Tibial artery (tissue), 4 donors: ENCODE data around the gene KDM6B.

Experiments
- DNase-seq, 2 donors: peaks; one replicate each; pipeline ENCODE4 v3.0.0-alpha.2; 2019
- H3K27ac ChIP-seq, 2 donors: fragments of 200-600 bp; sonication (generic) in 1 of 2; 1 replicate in 1 of 2; 2 replicates in 1 of 2; pipeline ENCODE4 v1.5.1; 2018 to 2019; ENCODE audit warnings: mild to moderate bottlenecking in 1 of 2
- H3K27me3 ChIP-seq, 2 donors: fragments of 200-600 bp; sonication (generic) in 1 of 2; one replicate each; pipeline versions ENCODE4 v1.5.1 to v1.6.0; 2016 to 2019
- H3K36me3 ChIP-seq, 3 donors: fragments of 200-600 bp; sonication (generic) in 2 of 3; one replicate each; pipeline ENCODE4 v1.5.1; 2016 to 2019; ENCODE audit warnings: mild to moderate bottlenecking in 2 of 3
- H3K4me1 ChIP-seq, 4 donors: fragments of 200-600 bp; sonication (generic) in 2 of 4; 1 replicate in 3 of 4; 2 replicates in 1 of 4; pipeline ENCODE4 v1.5.1; 2016 to 2019
- H3K4me3 ChIP-seq, 2 donors: fragments of 200-600 bp; sonication (generic) in 1 of 2; 1 replicate in 1 of 2; 2 replicates in 1 of 2; pipeline ENCODE4 v1.5.1; 2018 to 2019; ENCODE audit warnings: mild to moderate bottlenecking in 2 of 2
- H3K9me3 ChIP-seq, 3 donors: fragments of 200-600 bp; sonication (generic) in 1 of 3; one replicate each; pipeline ENCODE4 v1.5.1; 2016 to 2019
- intact Hi-C: fragments of 100-400 bp; cut with DNase I; formaldehyde crosslinking; loops from one replicate; pipeline ENCODE4 v1.15.0; 2023; ENCODE audit warnings: low total_unique reads
- TF ChIP-seq, protein P1 (sequence below), 2 experiments: fragments of 200-600 bp in 1 of 2; fragments of 450-650 bp in 1 of 2; IDR thresholded peaks; one replicate each; pipeline ENCODE4 v1.5.1; 2017 to 2019; ENCODE audit warnings: antibody characterized with exemption in 2 of 2, mild to moderate bottlenecking in 1 of 2, moderate library complexity in 1 of 2

KDM6B gene

DNA sequence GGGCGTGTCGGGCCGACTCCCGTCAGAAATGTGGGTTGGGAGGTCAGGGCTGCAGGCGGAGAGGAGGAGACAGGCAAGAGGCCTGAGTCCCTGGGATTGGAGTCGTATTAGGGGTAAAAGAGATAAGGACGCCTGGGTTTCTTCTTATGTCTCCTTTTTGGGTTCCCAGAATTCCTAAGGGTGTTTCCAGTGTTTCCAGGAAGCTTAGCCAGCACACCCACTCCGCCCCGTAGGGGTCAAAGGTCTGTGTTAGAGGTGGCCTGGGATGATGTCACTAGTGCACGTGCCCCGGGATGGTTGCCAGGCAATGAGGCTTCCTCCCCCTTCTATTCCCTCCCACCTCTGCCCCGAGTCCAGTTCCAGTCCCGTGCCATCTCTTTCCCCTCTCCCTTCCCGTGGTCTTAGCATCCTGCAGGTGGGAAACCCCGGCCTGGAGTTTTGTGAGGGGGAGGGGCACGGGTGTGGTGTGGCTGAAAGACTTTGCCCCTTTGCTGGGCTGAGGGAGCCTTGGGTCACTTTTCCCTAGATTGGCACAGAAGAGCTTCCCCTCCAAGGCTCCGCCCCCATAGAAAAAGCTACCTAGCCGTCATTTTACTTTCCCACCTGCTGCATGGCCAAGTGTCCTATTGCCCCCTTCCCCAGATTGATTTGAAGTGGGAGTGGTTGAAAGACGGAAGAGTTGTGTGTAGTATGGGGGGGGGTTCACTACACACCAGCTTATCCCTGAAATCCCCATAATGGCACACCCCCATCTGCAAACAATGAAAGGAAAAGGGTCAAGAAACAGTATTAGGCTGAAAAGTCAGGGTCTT, 2.8 kb downstream of the KDM6B start:
- intact Hi-C loops = no loop called here

DNA sequence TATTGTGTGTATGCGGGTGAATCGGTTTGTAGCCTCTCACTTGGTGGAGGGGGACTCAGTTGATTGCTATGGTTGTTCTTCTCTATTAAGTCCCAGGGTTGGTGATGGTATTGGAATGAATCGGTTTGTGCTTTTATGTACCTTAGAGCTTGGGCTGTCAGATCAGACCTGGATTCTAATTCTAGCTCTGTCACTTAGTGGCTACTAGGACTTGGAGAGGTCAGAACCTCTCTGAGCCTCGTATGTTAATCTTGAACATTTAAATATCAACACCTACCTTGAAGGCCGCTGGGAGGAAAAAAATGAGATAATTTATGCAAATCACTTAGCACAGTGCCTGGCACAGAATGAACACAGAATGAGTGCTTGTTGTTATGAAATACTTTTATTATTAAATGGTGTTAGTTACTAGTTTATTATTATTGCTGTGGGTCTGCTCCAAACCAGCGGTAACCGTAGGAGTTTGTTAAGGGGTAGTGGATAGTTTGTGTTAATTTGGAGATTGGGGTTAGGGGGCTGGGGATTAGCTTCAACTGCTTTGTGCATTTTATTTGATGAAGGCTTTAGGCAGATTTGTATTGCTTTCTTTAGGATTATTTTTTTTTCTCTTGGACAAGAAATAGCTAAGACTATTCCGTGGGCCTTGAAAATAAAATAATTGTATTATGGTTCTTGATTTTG, 3.5 kb downstream of the KDM6B start:
- no peak for DNase-seq
- Histone ChIP-seq H3K36me3 (no peaks in the 10 kb centered on the region), H3K4me1 (peaks cover 4 to 53% (median 40%) of the 10 kb centered on the region in 4 donors), H3K27me3 (no peaks in the 10 kb centered on the region), H3K4me3 (peak overlapping the region; percentile 9 to 82), H3K9me3 (no peaks in the 10 kb centered on the region), H3K27ac (peak overlapping the region; percentile 96)
- intact Hi-C loops = no loop called here
- TF ChIP-seq, protein P1, sequence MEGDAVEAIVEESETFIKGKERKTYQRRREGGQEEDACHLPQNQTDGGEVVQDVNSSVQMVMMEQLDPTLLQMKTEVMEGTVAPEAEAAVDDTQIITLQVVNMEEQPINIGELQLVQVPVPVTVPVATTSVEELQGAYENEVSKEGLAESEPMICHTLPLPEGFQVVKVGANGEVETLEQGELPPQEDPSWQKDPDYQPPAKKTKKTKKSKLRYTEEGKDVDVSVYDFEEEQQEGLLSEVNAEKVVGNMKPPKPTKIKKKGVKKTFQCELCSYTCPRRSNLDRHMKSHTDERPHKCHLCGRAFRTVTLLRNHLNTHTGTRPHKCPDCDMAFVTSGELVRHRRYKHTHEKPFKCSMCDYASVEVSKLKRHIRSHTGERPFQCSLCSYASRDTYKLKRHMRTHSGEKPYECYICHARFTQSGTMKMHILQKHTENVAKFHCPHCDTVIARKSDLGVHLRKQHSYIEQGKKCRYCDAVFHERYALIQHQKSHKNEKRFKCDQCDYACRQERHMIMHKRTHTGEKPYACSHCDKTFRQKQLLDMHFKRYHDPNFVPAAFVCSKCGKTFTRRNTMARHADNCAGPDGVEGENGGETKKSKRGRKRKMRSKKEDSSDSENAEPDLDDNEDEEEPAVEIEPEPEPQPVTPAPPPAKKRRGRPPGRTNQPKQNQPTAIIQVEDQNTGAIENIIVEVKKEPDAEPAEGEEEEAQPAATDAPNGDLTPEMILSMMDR (IDR thresholded peaks at IDR 0.05) = no peak

More for the DNA sequence above, 2.8 kb downstream of the KDM6B start:
- Histone ChIP-seq H3K4me3 (peak overlapping the region; percentile 82 to 90), H3K4me1 (peaks cover 4 to 51% (median 40%) of the 10 kb centered on the region in 4 donors), H3K36me3 (no peaks in the 10 kb centered on the region), H3K9me3 (no peaks in the 10 kb centered on the region), H3K27ac (peak overlapping the region; percentile 96), H3K27me3 (peaks cover 0 to 7% of the 10 kb centered on the region in 2 donors)
- TF ChIP-seq, protein P1 (IDR thresholded peaks at IDR 0.05) = peak in 1 of 2 experiments; percentile 6
- peak; percentile 91 to 95 for DNase-seq

DNA sequence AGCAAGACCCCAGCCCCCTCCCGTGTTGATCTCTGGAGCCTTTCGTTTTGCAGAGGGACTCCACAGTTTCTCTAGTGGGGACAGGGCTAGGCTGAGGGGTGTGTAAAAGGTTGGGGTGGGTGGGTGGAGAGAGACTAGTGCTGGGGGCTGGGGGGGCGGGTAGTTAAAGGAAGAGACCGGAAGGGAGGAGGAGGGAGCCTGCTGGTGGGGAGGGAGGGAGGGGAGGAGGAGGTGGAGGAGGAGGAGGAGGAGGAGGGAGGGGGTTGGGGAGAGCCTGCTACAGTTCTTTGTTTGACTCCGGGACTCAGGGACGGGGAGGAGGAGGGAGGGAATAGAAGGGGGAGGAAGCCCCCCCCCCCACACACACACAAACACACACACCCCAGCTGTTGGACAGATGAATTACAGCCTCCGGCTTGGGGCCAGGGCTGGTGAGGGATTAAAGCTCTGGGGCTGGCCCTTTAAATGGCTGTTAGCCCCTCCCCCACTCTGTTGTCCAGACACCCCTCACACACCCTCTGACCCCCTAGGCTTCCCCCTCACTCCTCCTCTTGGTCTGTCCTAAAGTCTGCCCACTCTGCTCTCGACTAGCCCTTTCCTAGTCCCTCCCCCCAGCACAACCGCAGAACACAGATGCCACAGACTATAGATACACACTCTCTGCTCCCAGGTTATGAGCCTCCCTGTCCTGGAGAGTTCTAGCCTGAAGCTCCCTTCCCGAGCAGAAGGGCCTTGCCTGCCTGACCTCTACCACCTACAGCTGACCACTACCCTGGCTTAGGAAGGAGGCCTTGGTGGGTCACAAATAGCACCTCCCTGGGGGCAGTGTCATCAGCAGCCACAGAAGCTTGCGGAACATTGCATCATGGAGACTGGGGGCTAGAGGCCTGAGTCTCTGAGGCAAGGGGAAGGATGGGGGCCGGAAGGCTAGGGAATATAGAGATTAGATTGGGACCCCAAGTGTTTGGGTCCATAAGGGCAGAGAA, 4.4 kb downstream of the KDM6B start:
- DNase-seq = peak in 1 of 2 donors; percentile 62
- H3K9me3 ChIP-seq = no peaks in the 10 kb centered on the region
- peak overlapping the region; percentile 3 to 96 for H3K27ac ChIP-seq
- H3K4me1 ChIP-seq = peaks cover 4 to 57% (median 44%) of the 10 kb centered on the region in 4 donors
- no peaks in the 10 kb centered on the region for H3K27me3 ChIP-seq
- H3K36me3 ChIP-seq = no peaks in the 10 kb centered on the region
- intact Hi-C loops = no loop called here
- TF ChIP-seq, protein P1 (IDR thresholded peaks at IDR 0.05) = no peak
- H3K4me3 ChIP-seq = peak overlapping the region; percentile 3 to 9

DNA sequence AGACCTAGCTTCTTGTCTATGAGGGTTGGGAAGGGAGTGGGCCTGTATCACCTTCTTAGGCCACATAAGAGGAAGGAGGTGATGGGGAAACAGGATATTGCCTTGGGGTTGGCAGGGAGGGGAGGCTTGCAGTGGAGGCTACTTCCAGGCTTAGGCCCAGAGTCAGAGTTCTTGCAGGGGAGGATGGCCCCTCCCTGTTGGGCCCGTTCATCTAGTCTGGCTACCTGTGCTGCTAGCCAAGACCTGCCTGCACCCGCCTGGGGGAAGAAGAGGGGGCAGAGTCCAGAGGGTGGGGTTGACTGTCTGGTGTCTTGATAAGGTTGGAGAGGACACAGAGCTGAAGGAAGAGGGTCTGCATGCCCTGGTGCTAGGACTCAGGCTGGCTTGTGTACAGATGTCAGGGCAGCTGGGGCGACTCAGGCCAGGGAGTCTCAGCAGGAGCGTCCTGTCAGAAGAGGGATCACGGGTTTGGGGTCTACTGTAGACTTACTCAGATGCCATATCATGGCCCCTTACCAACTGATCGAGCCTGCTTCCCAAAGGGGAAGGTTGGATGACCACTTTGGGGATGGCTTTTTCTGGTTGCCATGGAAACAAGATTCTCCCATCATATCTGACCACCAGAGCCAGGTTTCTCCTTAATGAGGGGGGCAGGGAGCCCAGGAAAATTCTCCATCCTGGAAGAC, 5.3 kb downstream of the KDM6B start:
- Histone ChIP-seq H3K4me3 (no peak overlapping the region), H3K27me3 (no peaks in the 10 kb centered on the region), H3K27ac (peak overlapping the region in 1 of 2 donors; percentile 89), H3K36me3 (no peaks in the 10 kb centered on the region), H3K9me3 (no peaks in the 10 kb centered on the region), H3K4me1 (peaks cover 4 to 65% (median 46%) of the 10 kb centered on the region in 4 donors)
- intact Hi-C loops = no loop called here
- DNase-seq = no peak
- TF ChIP-seq, protein P1 (IDR thresholded peaks at IDR 0.05) = no peak
